A204.1 (cell line): Measurements from ENCODE around the gene EMD.
A peak's percentile ranks its signal among the peaks of the same experiment; 100 is the strongest.

Experiments
- FAIRE-seq: peaks from 2 replicates; lab custom pipeline; 2012; peaks lifted over from hg19 to GRCh38; lab: Jason Lieb, UNC

Gene EMD

GRCh38 chrX:154419189-154419588 is 40.1 kb downstream of the EMD start:
- no peak for FAIRE-seq

- no peak for FAIRE-seq
Measured at GRCh38 chrX:154419688-154420401, 40.8 kb downstream of the EMD start.

- no peak for FAIRE-seq
Measured at GRCh38 chrX:154420402-154420756, 41.3 kb downstream of the EMD start.

GRCh38 chrX:154426916-154427770 is 48.0 kb downstream of the EMD start:
- FAIRE-seq, result no peak

- FAIRE-seq, result peak; percentile 57
Measured at GRCh38 chrX:154428176-154429171, 49.4 kb downstream of the EMD start, which contains the start of gene ATP6AP1. Gene ATP6AP1, plus strand, starts transcription at chrX:154428677. Its CDS starts 16 bp downstream, at chrX:154428693.

GRCh38 chrX:154429711-154430110 is 50.6 kb downstream of the EMD start:
- no peak for FAIRE-seq

- FAIRE-seq, result no peak
Measured at GRCh38 chrX:154430479-154430878, 51.4 kb downstream of the EMD start.

- no peak for FAIRE-seq
Measured at GRCh38 chrX:154430916-154431315, 51.8 kb downstream of the EMD start.
